Measurements from ENCODE around the gene TOMM20.

DNA sequence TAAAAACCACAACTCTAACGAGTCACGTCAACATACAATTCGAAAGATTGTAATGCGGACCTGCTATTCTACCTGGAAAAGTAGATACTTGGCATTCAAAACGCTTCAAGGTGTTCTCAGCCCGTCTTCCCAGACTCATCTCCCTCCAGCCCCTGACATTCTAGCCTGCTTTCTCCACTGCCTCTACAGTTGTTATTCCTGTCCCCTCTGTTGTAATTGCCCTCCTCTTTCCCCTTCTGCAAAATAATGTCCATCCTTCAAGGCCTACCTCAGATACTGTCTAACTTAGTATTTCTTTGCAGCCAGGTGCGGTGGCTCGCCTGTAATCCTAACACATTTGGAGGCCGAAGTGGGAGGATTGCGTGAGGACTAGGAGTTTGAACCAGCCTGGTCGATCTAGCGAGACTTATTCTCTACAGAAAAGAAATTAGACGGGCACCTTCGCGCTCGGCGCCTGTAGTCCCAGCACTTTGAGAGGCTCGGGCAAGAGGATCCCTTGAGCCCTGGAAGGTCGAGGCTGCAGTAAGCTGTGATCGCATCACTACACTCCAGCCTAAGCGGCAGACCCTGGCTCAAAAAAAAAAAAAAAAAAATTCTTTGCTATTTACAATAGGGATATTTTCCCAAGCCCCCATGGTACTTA is 33.2 kb upstream of the TOMM20 start:
- TF ChIP-seq, protein P1, sequence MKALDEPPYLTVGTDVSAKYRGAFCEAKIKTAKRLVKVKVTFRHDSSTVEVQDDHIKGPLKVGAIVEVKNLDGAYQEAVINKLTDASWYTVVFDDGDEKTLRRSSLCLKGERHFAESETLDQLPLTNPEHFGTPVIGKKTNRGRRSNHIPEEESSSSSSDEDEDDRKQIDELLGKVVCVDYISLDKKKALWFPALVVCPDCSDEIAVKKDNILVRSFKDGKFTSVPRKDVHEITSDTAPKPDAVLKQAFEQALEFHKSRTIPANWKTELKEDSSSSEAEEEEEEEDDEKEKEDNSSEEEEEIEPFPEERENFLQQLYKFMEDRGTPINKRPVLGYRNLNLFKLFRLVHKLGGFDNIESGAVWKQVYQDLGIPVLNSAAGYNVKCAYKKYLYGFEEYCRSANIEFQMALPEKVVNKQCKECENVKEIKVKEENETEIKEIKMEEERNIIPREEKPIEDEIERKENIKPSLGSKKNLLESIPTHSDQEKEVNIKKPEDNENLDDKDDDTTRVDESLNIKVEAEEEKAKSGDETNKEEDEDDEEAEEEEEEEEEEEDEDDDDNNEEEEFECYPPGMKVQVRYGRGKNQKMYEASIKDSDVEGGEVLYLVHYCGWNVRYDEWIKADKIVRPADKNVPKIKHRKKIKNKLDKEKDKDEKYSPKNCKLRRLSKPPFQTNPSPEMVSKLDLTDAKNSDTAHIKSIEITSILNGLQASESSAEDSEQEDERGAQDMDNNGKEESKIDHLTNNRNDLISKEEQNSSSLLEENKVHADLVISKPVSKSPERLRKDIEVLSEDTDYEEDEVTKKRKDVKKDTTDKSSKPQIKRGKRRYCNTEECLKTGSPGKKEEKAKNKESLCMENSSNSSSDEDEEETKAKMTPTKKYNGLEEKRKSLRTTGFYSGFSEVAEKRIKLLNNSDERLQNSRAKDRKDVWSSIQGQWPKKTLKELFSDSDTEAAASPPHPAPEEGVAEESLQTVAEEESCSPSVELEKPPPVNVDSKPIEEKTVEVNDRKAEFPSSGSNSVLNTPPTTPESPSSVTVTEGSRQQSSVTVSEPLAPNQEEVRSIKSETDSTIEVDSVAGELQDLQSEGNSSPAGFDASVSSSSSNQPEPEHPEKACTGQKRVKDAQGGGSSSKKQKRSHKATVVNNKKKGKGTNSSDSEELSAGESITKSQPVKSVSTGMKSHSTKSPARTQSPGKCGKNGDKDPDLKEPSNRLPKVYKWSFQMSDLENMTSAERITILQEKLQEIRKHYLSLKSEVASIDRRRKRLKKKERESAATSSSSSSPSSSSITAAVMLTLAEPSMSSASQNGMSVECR (CRISPR knock-in tag; IDR thresholded peaks at IDR 0.05; ENCODE audit: borderline replicate concordance): no peak
- TF ChIP-seq ESRRA (CRISPR knock-in tag; IDR thresholded peaks at IDR 0.05; ENCODE audit: borderline replicate concordance): no peak
- TF ChIP-seq, protein P2, sequence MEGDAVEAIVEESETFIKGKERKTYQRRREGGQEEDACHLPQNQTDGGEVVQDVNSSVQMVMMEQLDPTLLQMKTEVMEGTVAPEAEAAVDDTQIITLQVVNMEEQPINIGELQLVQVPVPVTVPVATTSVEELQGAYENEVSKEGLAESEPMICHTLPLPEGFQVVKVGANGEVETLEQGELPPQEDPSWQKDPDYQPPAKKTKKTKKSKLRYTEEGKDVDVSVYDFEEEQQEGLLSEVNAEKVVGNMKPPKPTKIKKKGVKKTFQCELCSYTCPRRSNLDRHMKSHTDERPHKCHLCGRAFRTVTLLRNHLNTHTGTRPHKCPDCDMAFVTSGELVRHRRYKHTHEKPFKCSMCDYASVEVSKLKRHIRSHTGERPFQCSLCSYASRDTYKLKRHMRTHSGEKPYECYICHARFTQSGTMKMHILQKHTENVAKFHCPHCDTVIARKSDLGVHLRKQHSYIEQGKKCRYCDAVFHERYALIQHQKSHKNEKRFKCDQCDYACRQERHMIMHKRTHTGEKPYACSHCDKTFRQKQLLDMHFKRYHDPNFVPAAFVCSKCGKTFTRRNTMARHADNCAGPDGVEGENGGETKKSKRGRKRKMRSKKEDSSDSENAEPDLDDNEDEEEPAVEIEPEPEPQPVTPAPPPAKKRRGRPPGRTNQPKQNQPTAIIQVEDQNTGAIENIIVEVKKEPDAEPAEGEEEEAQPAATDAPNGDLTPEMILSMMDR (IDR thresholded peaks at IDR 0.05): no peak
